T-helper 1 cell treated with Interleukin-12 subunit alpha and Interleukin-12 subunit beta and Interleukin-4 antibody, amounts not matched to agents 30 μg/mL and 1 μg/mL, for 36 hours (primary cell): ENCODE measurements around the gene RAB20.
"Not testable (repeated sequence)": the region's sequence is repeated elsewhere in the genome, so short reads cannot be mapped to it uniquely, and the experiment has no call there.

Source experiments
- H3K27ac Mint-ChIP-seq: one replicate; pipeline ENCODE4 v1.8.0; 2021; ENCODE audit warnings: mild to moderate bottlenecking, mixed read lengths
- H3K27me3 Mint-ChIP-seq: one replicate; pipeline ENCODE4 v1.8.0; 2021; ENCODE audit warnings: low read depth, mixed read lengths
- H3K36me3 Mint-ChIP-seq: one replicate; pipeline ENCODE4 v1.8.0; 2021; ENCODE audit warnings: low read depth, mixed read lengths
- H3K4me1 Mint-ChIP-seq: one replicate; pipeline ENCODE4 v1.8.0; 2021; ENCODE audit warnings: low read depth, mixed read lengths
- H3K4me3 Mint-ChIP-seq: one replicate; pipeline ENCODE4 v1.8.0; 2021; ENCODE audit warnings: mild to moderate bottlenecking, moderate library complexity, mixed read lengths
- H3K9me3 Mint-ChIP-seq: one replicate; pipeline ENCODE4 v1.8.0; 2021; ENCODE audit warnings: mixed read lengths

The RAB20 gene, protein sequence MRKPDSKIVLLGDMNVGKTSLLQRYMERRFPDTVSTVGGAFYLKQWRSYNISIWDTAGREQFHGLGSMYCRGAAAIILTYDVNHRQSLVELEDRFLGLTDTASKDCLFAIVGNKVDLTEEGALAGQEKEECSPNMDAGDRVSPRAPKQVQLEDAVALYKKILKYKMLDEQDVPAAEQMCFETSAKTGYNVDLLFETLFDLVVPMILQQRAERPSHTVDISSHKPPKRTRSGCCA

GRCh38 chr13:110561344-110562035, at the start of gene RAB20:
RAB20 (minus strand) TSS chr13:110561722; CDS start chr13:110561519, 203 bp downstream.
- Mint-ChIP-seq H3K4me3 (peak within 1 kb of the TSS; percentile 98), H3K27me3 (peaks cover 43% of the 10 kb centered on the region), H3K27ac (peak within 1 kb of the TSS; percentile 86), H3K36me3 (peaks cover 6% of the 10 kb centered on the region), H3K9me3 (no peaks in the 10 kb centered on the region), H3K4me1 (peaks cover 16% of the 10 kb centered on the region)

DNA sequence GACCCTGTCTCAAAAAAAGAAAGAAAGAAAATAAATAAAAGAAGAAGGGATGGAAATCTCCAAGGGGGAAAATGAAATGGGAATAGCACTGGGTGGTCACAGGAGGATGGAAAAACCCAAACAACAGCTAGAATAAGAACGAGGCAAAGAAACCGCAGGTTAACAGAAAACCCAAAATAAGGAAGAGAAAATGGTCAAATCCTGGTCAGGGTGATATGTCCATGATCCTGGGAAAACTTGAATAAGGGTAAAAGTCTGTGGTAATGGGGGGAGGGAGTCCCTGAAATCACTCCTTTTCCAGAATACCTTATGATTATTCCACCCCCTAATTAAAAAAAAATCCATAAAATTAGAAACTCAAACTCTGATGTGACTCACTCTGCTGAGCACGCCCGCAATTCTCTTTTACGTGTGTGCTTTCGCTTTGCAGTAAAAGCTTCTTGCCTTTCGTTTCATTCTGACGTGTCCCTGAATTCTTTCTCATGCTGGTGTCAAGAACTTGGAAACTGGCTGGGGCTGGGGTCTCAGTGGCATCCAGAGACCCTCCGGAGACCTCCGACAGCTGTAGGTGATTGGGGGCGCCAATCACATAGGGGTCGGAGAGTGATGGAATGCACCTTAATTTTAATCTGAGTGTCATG, 49.6 kb upstream of the RAB20 start:
- H3K4me1 Mint-ChIP-seq = peaks cover 10% of the 10 kb centered on the region
- H3K9me3 Mint-ChIP-seq = peaks cover 7% of the 10 kb centered on the region
- peak overlapping the region; percentile 29 for H3K4me3 Mint-ChIP-seq
- peaks cover 4% of the 10 kb centered on the region for H3K36me3 Mint-ChIP-seq
- no peaks in the 10 kb centered on the region for H3K27me3 Mint-ChIP-seq
- peak overlapping the region; percentile 11 for H3K27ac Mint-ChIP-seq

- no peak overlapping the region for H3K27ac Mint-ChIP-seq
- no peaks in the 10 kb centered on the region for H3K9me3 Mint-ChIP-seq
- no peaks in the 10 kb centered on the region for H3K27me3 Mint-ChIP-seq
- no peaks in the 10 kb centered on the region for H3K36me3 Mint-ChIP-seq
- H3K4me3 Mint-ChIP-seq = no peak overlapping the region
- H3K4me1 Mint-ChIP-seq = peaks cover 5% of the 10 kb centered on the region
Measured at GRCh38 chr13:110607675-110608224, 46.2 kb upstream of the RAB20 start.

DNA sequence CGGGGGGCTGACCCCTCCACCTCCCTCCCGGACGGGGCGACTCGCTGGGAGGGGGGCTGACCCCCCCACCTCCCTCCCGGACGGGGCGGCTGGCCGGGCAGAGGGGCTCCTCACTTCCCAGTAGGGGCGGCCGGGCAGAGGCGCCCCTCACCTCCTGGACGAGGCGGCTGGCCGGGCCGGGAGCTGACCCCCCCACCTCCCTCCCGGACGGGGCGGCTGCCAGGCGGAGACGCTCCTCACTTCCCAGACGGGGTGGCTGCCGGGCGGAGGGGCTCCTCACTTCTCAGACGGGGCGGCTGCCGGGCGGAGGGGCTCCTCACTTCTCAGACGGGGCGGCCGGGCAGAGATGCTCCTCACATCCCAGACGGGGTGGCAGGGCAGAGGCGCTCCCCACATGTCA, 44.8 kb upstream of the RAB20 start:
- not testable (repeated sequence) for H3K9me3 Mint-ChIP-seq, H3K4me1 Mint-ChIP-seq, H3K4me3 Mint-ChIP-seq, H3K27me3 Mint-ChIP-seq, H3K27ac Mint-ChIP-seq, H3K36me3 Mint-ChIP-seq

DNA sequence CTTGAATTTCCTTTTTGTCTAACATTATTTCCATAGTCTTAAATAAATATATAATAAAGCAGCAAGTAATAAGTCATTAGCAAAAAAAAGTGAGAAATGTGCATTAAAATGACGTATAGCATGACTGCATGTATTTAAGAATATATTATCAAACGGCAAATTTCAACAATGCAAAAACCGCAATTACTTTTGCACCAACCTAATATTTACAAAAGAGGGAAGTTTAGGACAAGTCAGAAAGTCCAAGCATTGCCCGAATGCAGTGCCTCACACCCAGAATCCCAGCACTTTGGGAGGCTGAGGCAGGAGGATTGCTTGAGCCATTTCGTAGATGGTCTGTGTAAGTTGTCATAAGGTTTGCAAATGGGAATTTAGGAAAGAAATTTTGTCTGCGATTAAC, 43.6 kb upstream of the RAB20 start:
- H3K4me1 Mint-ChIP-seq = peaks cover 2% of the 10 kb centered on the region
- H3K27ac Mint-ChIP-seq = no peak overlapping the region
- no peak overlapping the region for H3K4me3 Mint-ChIP-seq

GRCh38 chr13:110600980-110601379, 39.5 kb upstream of the RAB20 start:
- peaks cover 11% of the 10 kb centered on the region for H3K27me3 Mint-ChIP-seq
- no peaks in the 10 kb centered on the region for H3K9me3 Mint-ChIP-seq
- H3K36me3 Mint-ChIP-seq = no peaks in the 10 kb centered on the region
- H3K27ac Mint-ChIP-seq = no peak overlapping the region
- H3K4me3 Mint-ChIP-seq = no peak overlapping the region
- H3K4me1 Mint-ChIP-seq = no peaks in the 10 kb centered on the region

More for the DNA sequence above, 43.6 kb upstream of the RAB20 start:
- Mint-ChIP-seq H3K27me3 (peaks cover 7% of the 10 kb centered on the region), H3K36me3 (no peaks in the 10 kb centered on the region), H3K9me3 (no peaks in the 10 kb centered on the region)

DNA sequence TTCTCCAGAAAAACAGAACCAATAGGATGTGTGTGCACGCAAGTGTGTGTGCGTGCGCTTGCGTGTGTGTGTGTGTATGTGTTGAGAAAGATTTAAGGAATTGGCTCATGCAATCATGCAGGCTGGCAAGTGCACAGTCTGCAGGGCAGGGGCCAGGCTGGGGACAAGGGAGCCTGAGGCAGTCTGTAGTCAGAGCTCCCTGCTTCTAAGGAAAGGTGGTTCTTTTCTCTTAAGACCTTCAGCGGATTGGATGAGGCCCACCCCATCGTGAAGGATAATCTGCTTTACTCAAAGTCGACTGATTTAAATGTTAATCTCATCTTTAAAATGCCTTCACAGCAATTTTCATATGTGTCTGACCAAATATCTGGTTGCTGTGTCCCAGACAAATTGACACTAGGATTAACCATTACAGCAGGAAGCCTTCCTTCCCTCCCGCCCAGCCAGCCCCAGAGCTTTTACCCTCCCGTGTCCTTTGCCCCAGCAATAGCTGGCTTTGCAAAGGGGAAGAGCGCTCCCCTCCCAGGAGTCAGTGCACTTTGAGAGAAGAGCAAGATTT, 38.8 kb upstream of the RAB20 start:
- Mint-ChIP-seq H3K4me1 (no peaks in the 10 kb centered on the region), H3K27ac (no peak overlapping the region), H3K36me3 (no peaks in the 10 kb centered on the region), H3K4me3 (no peak overlapping the region), H3K27me3 (peaks cover 11% of the 10 kb centered on the region), H3K9me3 (no peaks in the 10 kb centered on the region)

DNA sequence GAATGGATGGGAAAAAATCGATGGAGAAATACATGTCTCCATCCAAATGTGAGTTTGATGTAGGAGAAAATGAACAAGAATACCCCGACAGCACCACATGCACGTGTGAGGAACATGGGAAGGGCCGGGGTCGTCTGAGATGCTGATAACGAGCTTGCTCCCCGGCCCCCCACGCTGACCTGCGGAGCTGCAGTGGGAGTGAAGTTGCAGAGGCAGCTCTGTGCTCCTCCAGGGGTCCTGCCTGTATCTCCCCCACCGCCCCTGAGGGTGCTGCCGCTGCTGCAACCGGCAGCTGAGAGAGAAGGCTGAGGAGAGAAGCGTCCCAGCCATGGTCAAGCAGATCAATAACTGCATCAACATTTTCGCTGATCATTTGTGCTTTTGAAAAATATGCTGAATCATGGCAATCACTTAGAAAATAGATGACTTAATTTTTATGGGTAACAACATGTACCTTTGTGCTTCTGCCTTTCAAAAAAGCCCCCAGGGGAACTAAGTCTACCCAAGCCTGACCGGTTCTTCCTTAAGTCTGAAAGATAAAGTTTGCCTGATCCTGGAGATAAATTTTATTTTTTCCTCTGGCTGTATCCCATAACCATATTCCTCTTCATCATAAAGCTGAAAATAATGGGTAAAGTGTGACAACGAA, 35.6 kb upstream of the RAB20 start:
- no peak overlapping the region for H3K27ac Mint-ChIP-seq
- H3K9me3 Mint-ChIP-seq = no peaks in the 10 kb centered on the region
- peaks cover 11% of the 10 kb centered on the region for H3K27me3 Mint-ChIP-seq
- H3K36me3 Mint-ChIP-seq = no peaks in the 10 kb centered on the region
- no peak overlapping the region for H3K4me3 Mint-ChIP-seq
- no peaks in the 10 kb centered on the region for H3K4me1 Mint-ChIP-seq

DNA sequence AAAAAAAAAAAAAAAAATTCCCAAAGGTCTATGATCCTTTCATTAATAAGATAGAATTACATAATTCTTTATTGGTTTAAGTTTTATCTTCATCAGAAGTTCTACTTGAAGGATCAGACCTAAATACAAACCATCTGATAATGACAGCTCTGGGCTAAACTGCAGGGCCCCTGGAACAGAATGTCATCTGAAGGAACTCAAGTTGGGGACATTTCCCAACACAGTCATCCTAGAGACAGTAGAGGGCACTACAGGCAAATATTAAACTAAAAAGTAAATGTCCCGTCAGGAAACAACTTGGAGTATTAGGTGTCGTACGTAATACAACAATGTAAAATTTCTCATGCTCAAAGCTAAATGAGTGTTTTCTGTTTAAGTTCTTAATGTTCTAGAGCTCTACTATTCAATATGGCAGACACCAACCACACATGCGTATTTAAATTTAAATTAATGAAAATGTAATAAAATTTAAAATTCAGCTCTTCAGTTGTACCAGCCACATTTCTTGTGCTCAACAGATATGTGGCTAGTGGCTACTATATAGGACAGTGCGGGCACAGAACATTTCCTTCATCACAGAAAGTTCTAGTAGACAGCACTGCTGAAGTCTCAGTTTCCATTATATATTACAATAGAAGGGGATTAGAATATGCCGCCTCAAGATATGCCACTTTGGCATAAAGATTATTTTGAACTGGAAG, 32.1 kb upstream of the RAB20 start:
- no peaks in the 10 kb centered on the region for H3K36me3 Mint-ChIP-seq
- no peak overlapping the region for H3K27ac Mint-ChIP-seq
- peaks cover 13% of the 10 kb centered on the region for H3K27me3 Mint-ChIP-seq
- H3K4me3 Mint-ChIP-seq = no peak overlapping the region
- no peaks in the 10 kb centered on the region for H3K9me3 Mint-ChIP-seq
- H3K4me1 Mint-ChIP-seq = no peaks in the 10 kb centered on the region

GRCh38 chr13:110592665-110593064, 31.1 kb upstream of the RAB20 start:
- Mint-ChIP-seq H3K4me3 (no peak overlapping the region), H3K27me3 (peaks cover 22% of the 10 kb centered on the region), H3K36me3 (no peaks in the 10 kb centered on the region), H3K9me3 (no peaks in the 10 kb centered on the region), H3K4me1 (no peaks in the 10 kb centered on the region), H3K27ac (no peak overlapping the region)

DNA sequence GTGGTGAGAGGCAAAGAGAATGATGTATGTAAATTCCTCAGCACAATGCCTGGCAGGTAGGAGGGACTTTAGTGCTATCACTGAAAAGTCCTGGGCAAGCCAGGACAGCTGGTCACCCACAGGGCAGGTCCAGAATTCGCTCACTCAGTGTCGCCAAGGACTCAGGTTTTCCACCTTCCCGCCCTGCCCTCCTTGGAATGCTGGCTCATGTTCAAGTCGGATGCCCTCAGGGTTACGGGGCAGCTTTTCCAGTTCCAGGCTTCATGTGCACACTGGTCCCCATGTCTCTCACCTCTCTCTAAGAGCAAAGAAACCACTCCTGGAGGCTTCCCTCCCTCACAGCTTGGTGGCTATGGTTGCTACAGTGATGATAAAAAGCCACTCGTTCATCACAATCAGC, 29.1 kb upstream of the RAB20 start:
- Mint-ChIP-seq H3K27ac (no peak overlapping the region), H3K36me3 (no peaks in the 10 kb centered on the region), H3K27me3 (peaks cover 22% of the 10 kb centered on the region), H3K9me3 (no peaks in the 10 kb centered on the region), H3K4me3 (no peak overlapping the region), H3K4me1 (no peaks in the 10 kb centered on the region)

- Mint-ChIP-seq H3K36me3 (no peaks in the 10 kb centered on the region), H3K27me3 (peaks cover 22% of the 10 kb centered on the region), H3K4me3 (no peak overlapping the region), H3K27ac (no peak overlapping the region), H3K4me1 (no peaks in the 10 kb centered on the region), H3K9me3 (no peaks in the 10 kb centered on the region)
Measured at GRCh38 chr13:110589793-110590390, 28.4 kb upstream of the RAB20 start.

DNA sequence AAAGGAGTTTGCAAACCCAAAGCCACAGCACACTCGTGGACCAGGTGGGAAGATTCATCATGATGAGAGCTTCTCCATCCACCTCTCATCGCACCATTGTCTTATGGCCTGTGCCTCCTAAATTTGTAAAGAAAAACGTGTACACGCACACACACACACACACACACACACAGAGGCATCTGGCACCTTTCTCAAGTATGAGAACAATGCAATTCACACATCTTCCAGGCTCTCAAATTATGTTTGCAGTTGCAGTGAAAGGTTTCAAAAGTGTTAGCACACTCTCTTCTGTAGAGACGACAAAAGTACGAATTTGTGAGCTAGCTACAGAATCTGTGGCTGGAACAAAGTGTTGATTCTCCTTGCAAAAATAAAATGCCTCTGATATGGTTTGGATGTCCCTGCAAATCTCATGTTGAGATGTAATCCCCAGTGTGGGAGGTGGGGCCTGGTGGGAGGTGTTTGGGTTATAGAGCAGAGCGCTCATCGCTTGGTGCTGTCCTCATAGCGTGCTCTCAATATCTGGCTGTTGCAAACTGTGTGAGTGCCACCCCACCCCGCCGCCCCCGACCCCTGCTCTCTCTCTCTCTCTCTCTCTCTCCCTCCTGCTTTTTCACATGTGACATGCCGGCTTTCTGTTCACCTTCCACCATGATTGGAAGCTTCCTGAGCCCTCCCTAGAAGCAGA, 21.8 kb upstream of the RAB20 start:
- Mint-ChIP-seq H3K27ac (no peak overlapping the region), H3K27me3 (peaks cover 36% of the 10 kb centered on the region), H3K4me3 (no peak overlapping the region), H3K9me3 (no peaks in the 10 kb centered on the region), H3K36me3 (no peaks in the 10 kb centered on the region), H3K4me1 (peaks cover 3% of the 10 kb centered on the region)
